Esophagus squamous epithelium (tissue), 5 donors: ENCODE measurements around the gene DNAJC7. TPM values are rescaled to one million over a fixed set of nuclear protein-coding genes. Genes with fewer than 3 reads are reported as not detected.

Source experiments
- DNase-seq: peaks from one replicate; lab custom pipeline; 2025; lab: John Stamatoyannopoulos, UW
- H3K27ac ChIP-seq, 4 donors: fragments of 200-600 bp; sonication (generic); one replicate each; pipeline ENCODE4 v1.5.1; 2016 to 2019; ENCODE audit warnings: mild to moderate bottlenecking in 1 of 4
- H3K27me3 ChIP-seq, 4 donors: fragments of 200-600 bp; sonication (generic); 1 replicate in 3 of 4; 2 replicates in 1 of 4; pipeline versions ENCODE4 v1.5.1 to v1.6.0; 2017 to 2021; ENCODE audit warnings: antibody characterized with exemption in 1 of 4
- H3K36me3 ChIP-seq, 3 donors: fragments of 200-600 bp; sonication (generic); one replicate each; pipeline ENCODE4 v1.5.1; 2016 to 2019
- H3K4me1 ChIP-seq, 3 donors: fragments of 200-600 bp; sonication (generic); one replicate each; pipeline ENCODE4 v1.5.1; 2017 to 2019
- H3K4me3 ChIP-seq, 4 donors: fragments of 200-600 bp; sonication (generic); 1 replicate in 3 of 4; 2 replicates in 1 of 4; pipeline ENCODE4 v1.5.1; 2016 to 2019; ENCODE audit warnings: mild to moderate bottlenecking in 2 of 4, moderate library complexity in 1 of 4
- H3K9me3 ChIP-seq, 3 donors: fragments of 200-600 bp; sonication (generic); one replicate each; pipeline ENCODE4 v1.5.1; 2016 to 2019
- POLR2A ChIP-seq, 4 donors: fragments of 450-650 bp; IDR thresholded peaks; one replicate each; pipeline ENCODE4 v1.6.1; 2017; ENCODE audit warnings: antibody characterized with exemption in 4 of 4, mild to moderate bottlenecking in 4 of 4, moderate library complexity in 3 of 4
- WGBS, 2 donors: methylation state at CpG; one replicate each; pipeline ENCODE4 v1.1.5; 2018; 5-methylcytosine and 5-hydroxymethylcytosine counted together
- intact Hi-C: fragments of 100-400 bp; cut with DNase I; formaldehyde crosslinking; loops from one replicate; pipeline ENCODE4 v1.15.0; 2022
- total RNA-seq, 4 donors: library from RNA; depleted of rRNA; stranded (reverse); fragments of >200 nt; gene quantifications; one replicate each; pipeline ENCODE4 v1.1.0, GENCODE V29; 2016
- TF ChIP-seq, protein P1 (sequence below), 6 experiments: fragments of 450-650 bp in 4 of 6; fragments of 200-600 bp in 2 of 6; sonication (generic) in 2 of 6; IDR thresholded peaks; one replicate each; pipeline ENCODE4 v1.5.1; 2016 to 2019; ENCODE audit warnings: antibody characterized with exemption in 6 of 6, mild to moderate bottlenecking in 4 of 6, moderate library complexity in 4 of 6
- donor health status: DM: yes; HTN: yes; CAD: no.

DNAJC7 gene
- total RNA-seq, 4 donors from 2014 or later: 42.6 to 82.0 (median 67.2) TPM

DNA sequence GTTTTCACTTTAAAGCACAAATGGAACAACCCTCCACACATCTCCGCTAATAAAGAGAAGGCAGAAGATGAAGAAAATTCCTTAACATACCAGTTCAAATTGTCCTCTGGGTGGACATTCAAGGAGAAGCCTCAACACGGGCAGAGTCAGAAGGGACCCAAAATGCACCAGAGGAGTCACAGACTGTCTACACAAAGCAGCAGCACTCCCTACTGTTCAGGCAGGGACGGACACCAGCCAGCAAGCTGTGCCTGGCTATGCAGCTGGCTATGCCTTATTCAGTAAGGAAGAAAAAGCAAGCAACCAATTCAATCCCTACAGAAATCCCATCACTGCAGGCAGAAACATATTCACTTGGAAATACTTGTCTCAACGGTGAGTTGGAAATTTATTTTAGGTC lies 8.1 kb downstream of the DNAJC7 start:
- TF ChIP-seq POLR2A (IDR thresholded peaks at IDR 0.05): no peak
- TF ChIP-seq, protein P1, sequence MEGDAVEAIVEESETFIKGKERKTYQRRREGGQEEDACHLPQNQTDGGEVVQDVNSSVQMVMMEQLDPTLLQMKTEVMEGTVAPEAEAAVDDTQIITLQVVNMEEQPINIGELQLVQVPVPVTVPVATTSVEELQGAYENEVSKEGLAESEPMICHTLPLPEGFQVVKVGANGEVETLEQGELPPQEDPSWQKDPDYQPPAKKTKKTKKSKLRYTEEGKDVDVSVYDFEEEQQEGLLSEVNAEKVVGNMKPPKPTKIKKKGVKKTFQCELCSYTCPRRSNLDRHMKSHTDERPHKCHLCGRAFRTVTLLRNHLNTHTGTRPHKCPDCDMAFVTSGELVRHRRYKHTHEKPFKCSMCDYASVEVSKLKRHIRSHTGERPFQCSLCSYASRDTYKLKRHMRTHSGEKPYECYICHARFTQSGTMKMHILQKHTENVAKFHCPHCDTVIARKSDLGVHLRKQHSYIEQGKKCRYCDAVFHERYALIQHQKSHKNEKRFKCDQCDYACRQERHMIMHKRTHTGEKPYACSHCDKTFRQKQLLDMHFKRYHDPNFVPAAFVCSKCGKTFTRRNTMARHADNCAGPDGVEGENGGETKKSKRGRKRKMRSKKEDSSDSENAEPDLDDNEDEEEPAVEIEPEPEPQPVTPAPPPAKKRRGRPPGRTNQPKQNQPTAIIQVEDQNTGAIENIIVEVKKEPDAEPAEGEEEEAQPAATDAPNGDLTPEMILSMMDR (IDR thresholded peaks at IDR 0.05): peak in 2 of 6 experiments; percentile 17 to 49
- no peak overlapping the region for H3K4me3 ChIP-seq
- DNase-seq: no peak
- H3K36me3 ChIP-seq: peaks cover 0 to 15% (median 0%) of the 10 kb centered on the region in 3 donors
- 67 to 74% methylated on average over 4 of the region's 4 CpGs for WGBS, 2 donors
- intact Hi-C loops: no loop called here
- H3K9me3 ChIP-seq: no peaks in the 10 kb centered on the region
- H3K27me3 ChIP-seq: no peaks in the 10 kb centered on the region
- H3K4me1 ChIP-seq: peaks cover 20 to 86% (median 34%) of the 10 kb centered on the region in 3 donors
- peak overlapping the region in 3 of 4 donors; percentile 38 to 77 (median 64) for H3K27ac ChIP-seq

DNA sequence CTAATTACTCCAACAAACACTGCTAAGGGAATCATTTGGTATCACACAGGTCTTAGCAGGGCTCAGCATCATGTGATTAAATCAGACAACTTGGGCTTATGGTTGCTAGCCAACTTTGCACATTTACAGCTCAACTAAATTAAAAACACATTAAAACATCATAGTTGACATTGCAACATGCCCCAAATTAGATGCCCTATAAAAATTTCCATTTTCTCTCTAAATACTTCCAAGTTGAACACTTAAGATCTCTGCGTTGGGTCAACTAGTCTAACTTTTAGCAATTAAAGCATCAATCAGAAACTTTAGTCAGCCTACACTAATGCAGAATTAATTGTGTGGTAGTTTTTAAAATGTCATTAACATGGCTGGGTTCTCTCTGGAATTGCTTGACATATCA lies 12.1 kb downstream of the DNAJC7 start:
- Histone ChIP-seq H3K4me3 (no peak overlapping the region), H3K36me3 (peaks cover 0 to 48% (median 4%) of the 10 kb centered on the region in 3 donors), H3K4me1 (peaks cover 6 to 72% (median 31%) of the 10 kb centered on the region in 3 donors), H3K9me3 (no peaks in the 10 kb centered on the region), H3K27me3 (no peaks in the 10 kb centered on the region), H3K27ac (no peak overlapping the region)
- DNase-seq: no peak
- no peak for TF ChIP-seq POLR2A (IDR thresholded peaks at IDR 0.05)
- TF ChIP-seq, protein P1 (IDR thresholded peaks at IDR 0.05): no peak
- 70 to 75% methylated on average over 1 of the region's 1 CpG for WGBS, 2 donors
- intact Hi-C loops: no loop called here

DNA sequence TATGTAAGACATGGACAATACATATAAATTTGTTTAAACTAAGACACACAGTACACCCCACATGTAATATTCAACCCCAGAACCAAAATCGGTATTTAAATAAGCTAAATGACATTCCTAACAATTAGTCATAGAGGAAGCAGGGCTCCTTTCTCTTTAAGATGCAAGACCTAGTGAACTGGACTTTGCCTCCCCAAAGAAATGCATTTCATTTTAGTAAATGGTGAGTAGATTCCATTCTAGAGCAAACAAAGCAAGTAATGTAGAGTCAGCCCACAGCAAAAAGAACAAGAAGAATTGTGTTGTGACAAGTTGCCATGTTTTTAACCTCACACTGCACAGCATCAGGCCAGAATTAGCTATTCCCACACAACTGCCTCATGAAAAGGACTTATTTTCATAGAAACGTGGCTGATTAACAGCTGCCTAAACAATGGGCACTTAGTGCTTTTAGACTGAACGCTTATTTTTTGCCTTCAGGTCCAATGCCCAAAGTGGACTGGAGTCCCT lies 14.4 kb downstream of the DNAJC7 start:
- DNase-seq: no peak
- Histone ChIP-seq H3K27ac (no peak overlapping the region), H3K27me3 (no peaks in the 10 kb centered on the region), H3K4me3 (no peak overlapping the region), H3K9me3 (no peaks in the 10 kb centered on the region), H3K4me1 (peaks cover 0 to 58% (median 23%) of the 10 kb centered on the region in 3 donors), H3K36me3 (peaks cover 0 to 56% (median 13%) of the 10 kb centered on the region in 3 donors)
- WGBS, 2 donors: 55 to 58% methylated on average over 3 of the region's 3 CpGs
- no peak for TF ChIP-seq POLR2A (IDR thresholded peaks at IDR 0.05)
- TF ChIP-seq, protein P1 (IDR thresholded peaks at IDR 0.05): no peak
- intact Hi-C loops: no loop called here

DNA sequence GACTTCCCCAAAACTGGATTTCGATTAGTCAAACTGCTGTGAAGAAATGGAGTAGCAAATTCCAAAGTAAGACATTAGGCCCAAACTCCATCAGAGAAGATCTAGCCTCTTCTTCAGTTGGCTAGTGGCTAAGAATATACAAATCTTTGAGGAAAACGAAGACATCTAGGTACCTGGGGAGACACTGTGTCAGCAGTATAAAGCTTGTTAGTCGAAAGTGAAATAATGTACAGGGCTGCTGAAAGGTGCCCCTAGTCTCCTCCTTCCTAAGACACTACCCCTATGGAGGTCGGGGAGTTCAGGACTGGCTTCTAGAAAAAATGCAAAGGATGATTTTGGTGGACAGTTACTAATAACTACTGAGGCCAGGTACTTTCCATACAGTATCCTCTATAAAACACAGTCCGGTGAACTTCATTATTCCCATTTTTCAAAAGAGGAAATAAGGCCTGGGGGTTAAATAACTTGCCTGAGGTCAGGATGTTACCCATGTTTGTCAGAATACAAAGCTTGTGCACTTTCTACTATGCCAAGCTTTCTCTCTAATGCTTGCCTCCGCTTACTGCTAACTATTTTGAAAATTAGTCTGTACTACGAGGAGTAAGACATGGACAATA lies 15.0 kb downstream of the DNAJC7 start:
- DNase-seq: no peak
- H3K36me3 ChIP-seq: peaks cover 0 to 62% (median 17%) of the 10 kb centered on the region in 3 donors
- H3K4me1 ChIP-seq: peaks cover 0 to 54% (median 23%) of the 10 kb centered on the region in 3 donors
- H3K27ac ChIP-seq: no peak overlapping the region
- no peak overlapping the region for H3K4me3 ChIP-seq
- intact Hi-C loops: no loop called here
- 75 to 82% methylated on average over 7 of the region's 7 CpGs for WGBS, 2 donors
- H3K27me3 ChIP-seq: no peaks in the 10 kb centered on the region
- H3K9me3 ChIP-seq: no peaks in the 10 kb centered on the region
- TF ChIP-seq POLR2A (IDR thresholded peaks at IDR 0.05): no peak
- TF ChIP-seq, protein P1 (IDR thresholded peaks at IDR 0.05): no peak

DNA sequence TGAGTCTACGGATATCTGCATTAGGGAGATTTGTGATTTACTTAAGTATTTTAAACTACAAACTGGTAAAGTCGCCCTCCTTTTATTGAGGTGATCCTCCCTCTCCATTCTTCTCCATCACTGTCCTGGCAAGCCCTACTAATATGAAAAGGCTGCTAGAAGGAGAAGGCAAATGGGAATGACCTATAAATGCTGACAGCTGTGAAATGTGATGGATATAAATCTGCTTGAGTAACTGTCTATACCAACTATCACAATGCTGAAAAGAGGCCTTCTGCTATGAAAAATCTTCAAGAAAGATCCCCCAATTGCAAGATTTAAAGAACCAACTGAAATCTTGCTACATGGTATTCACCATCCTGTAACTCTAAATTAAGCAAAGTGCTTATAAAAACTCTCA lies 15.5 kb downstream of the DNAJC7 start:
- TF ChIP-seq, protein P1 (IDR thresholded peaks at IDR 0.05): no peak
- TF ChIP-seq POLR2A (IDR thresholded peaks at IDR 0.05): no peak
- H3K27me3 ChIP-seq: no peaks in the 10 kb centered on the region
- DNase-seq: no peak
- no peak overlapping the region for H3K4me3 ChIP-seq
- 79 to 93% methylated on average over 2 of the region's 2 CpGs for WGBS, 2 donors
- H3K27ac ChIP-seq: no peak overlapping the region
- intact Hi-C loops: no loop called here
- peaks cover 0 to 52% (median 23%) of the 10 kb centered on the region in 3 donors for H3K4me1 ChIP-seq
- no peaks in the 10 kb centered on the region for H3K9me3 ChIP-seq
- H3K36me3 ChIP-seq: peaks cover 2 to 67% (median 18%) of the 10 kb centered on the region in 3 donors
